K562 (cell line): ENCODE measurements around the gene ARFRP1. TPM values are rescaled to one million over a fixed set of nuclear protein-coding genes. Genes with fewer than 3 reads are reported as not detected.

Experiments used
- ATAC-seq: fragments of 200-7000 bp; cut with Tn5 transposase; 3 replicates; pipeline ENCODE4 v1.9.1; 2020; ENCODE audit warnings: moderate library complexity
- BruUV-seq: library from RNA; stranded (reverse); fragments of 400-500 nt; replicated peaks from 2 replicates; lab custom pipeline; 2021; lab: Mats Ljungman, UMichigan
- CTCF ChIA-PET: fragments of 300-600 bp; formaldehyde crosslinking; extraction: SDS; loops from one replicate; lab custom pipeline; 2021; ENCODE audit warnings: low intra/inter-chr PET ratio; lab: Yijun Ruan, JAX
- POLR2A ChIA-PET: fragments of 300-600, 350-650 bp; sonication (Branson Sonifier 250); formaldehyde crosslinking; extraction: SDS; loops from one replicate; lab custom pipeline; 2021; ENCODE audit warnings: antibody characterized with exemption, inconsistent platforms; lab: Yijun Ruan, JAX
- DNase-seq, 4 experiments: peaks; one replicate each; pipeline versions ENCODE4 v3.0.0 to v3.0.0-alpha.2; 2011 to 2018; ENCODE audit warnings: low spot score in 3 of 4, mixed read lengths in 3 of 4; ENCODE audit errors: extremely low read depth in 1 of 4
- FAIRE-seq: peaks from 2 replicates; lab custom pipeline; 2011; peaks lifted over from hg19 to GRCh38; lab: Jason Lieb, UNC
- H2AFZ ChIP-seq: 2 replicates; pipeline ENCODE4 v1.6.0; 2011; ENCODE audit warnings: low read depth, low read length, control low read depth, inconsistent platforms
- H3K27ac ChIP-seq: fragments of 200-600 bp; 3 replicates; pipeline ENCODE4 v1.8.0; 2011; ENCODE audit warnings: low read depth, mild to moderate bottlenecking, control low read depth, inconsistent platforms, low read length, moderate library complexity, mixed read lengths; ENCODE audit errors: extremely low read depth
- H3K27me3 ChIP-seq, 2 experiments: fragments of 300-600 bp in 1 of 2; 2 replicates in 1 of 2; 3 replicates in 1 of 2; pipeline versions ENCODE4 v1.6.0 to v1.8.0; 2011; ENCODE audit warnings: inconsistent platforms in 2 of 2, low read length in 2 of 2, mild to moderate bottlenecking in 1 of 2, mixed read lengths in 1 of 2, moderate library complexity in 1 of 2; ENCODE audit not compliant: control insufficient read depth in 2 of 2, insufficient read depth in 2 of 2
- H3K36me3 ChIP-seq: fragments of 300-600 bp; 3 replicates; pipeline ENCODE4 v1.8.0; 2011; ENCODE audit warnings: mild to moderate bottlenecking, low read length, inconsistent platforms; ENCODE audit not compliant: control insufficient read depth, insufficient read depth
- H3K4me1 ChIP-seq, 2 experiments: fragments of 200-600 bp in 1 of 2; replicated peaks in 1 of 2; 2 replicates in 1 of 2; 3 replicates in 1 of 2; pipeline versions ENCODE4 v1.5.1 to v1.8.0; 2011; ENCODE audit warnings: inconsistent platforms in 2 of 2, low read length in 2 of 2, mild to moderate bottlenecking in 1 of 2, mixed read lengths in 1 of 2, moderate library complexity in 1 of 2; ENCODE audit not compliant: control insufficient read depth in 2 of 2, insufficient read depth in 2 of 2
- H3K4me2 ChIP-seq: 2 replicates; pipeline ENCODE4 v1.6.1; 2011; ENCODE audit warnings: low read length, control low read depth, inconsistent platforms, mixed read lengths; ENCODE audit not compliant: insufficient read depth
- H3K4me3 ChIP-seq: fragments of 200-600 bp; sonication (generic), shearing (Covaris generic); 2 replicates; pipeline ENCODE4 v1.5.1; 2016; ENCODE audit warnings: control low read depth, inconsistent platforms
- H3K79me2 ChIP-seq: fragments of 200-600 bp; 3 replicates; pipeline ENCODE4 v1.8.0; 2011; ENCODE audit warnings: low read length, inconsistent platforms; ENCODE audit not compliant: control insufficient read depth, insufficient read depth
- H3K9ac ChIP-seq, 2 experiments: 2 replicates each; pipeline versions ENCODE4 v1.6.0 to v1.6.1; 2011; ENCODE audit warnings: low read depth in 2 of 2, low read length in 2 of 2, control low read depth in 1 of 2, inconsistent platforms in 1 of 2, mild to moderate bottlenecking in 1 of 2, mixed read lengths in 1 of 2; ENCODE audit not compliant: insufficient read depth in 1 of 2
- H3K9me1 ChIP-seq: one replicate; pipeline ENCODE4 v1.6.0; 2011; ENCODE audit warnings: inconsistent platforms, mild to moderate bottlenecking, low read length, moderate library complexity; ENCODE audit not compliant: control insufficient read depth, insufficient read depth
- H3K9me3 ChIP-seq: replicated peaks from 2 replicates; pipeline ENCODE4 v1.5.1; 2011; ENCODE audit warnings: low read depth, low read length, inconsistent platforms; ENCODE audit not compliant: control insufficient read depth, insufficient read depth
- H4K20me1 ChIP-seq: replicated peaks from 2 replicates; pipeline ENCODE4 v1.6.1; 2011; ENCODE audit warnings: low read length, inconsistent platforms, mixed read lengths; ENCODE audit not compliant: control insufficient read depth, insufficient read depth
- CREB1 ChIP-seq, 2 experiments: sonication (generic) in 1 of 2; formaldehyde crosslinking in 1 of 2; IDR thresholded peaks; 2 replicates each; pipeline versions ENCODE4 v1.6.1 to v1.8.0; 2012 to 2022; ENCODE audit warnings: inconsistent platforms in 1 of 2, mild to moderate bottlenecking in 1 of 2, missing genetic modification reagents in 1 of 2, moderate library complexity in 1 of 2
- HNRNPUL1 ChIP-seq: fragments of 200-400 bp; formaldehyde crosslinking; IDR thresholded peaks from 2 replicates; pipeline ENCODE4 v1.6.1; 2017; ENCODE audit warnings: low read length
- POLR2G ChIP-seq: fragments of 200-400 bp; formaldehyde crosslinking; IDR thresholded peaks from 2 replicates; pipeline ENCODE4 v1.6.1; 2017; ENCODE audit warnings: low read depth, mild to moderate bottlenecking, antibody characterized with exemption, low read length, moderate library complexity
- PTTG1 ChIP-seq: fragments of 450-650 bp; IDR thresholded peaks from 2 replicates; pipeline ENCODE4 v1.6.1; 2016; ENCODE audit warnings: low read depth, mild to moderate bottlenecking, missing genetic modification characterization, missing compliant biosample characterization
- RBFOX2 ChIP-seq: fragments of 200-400 bp; formaldehyde crosslinking; IDR thresholded peaks from 2 replicates; pipeline ENCODE4 v1.6.1; 2017; ENCODE audit warnings: low read depth, mild to moderate bottlenecking, low read length, moderate library complexity
- SMC3 ChIP-seq: conservative IDR thresholded peaks from 2 replicates; pipeline ENCODE4 v1.6.1; 2011; ENCODE audit warnings: low read depth, low read length, improper control_type of control experiment; ENCODE audit not compliant: insufficient read depth
- ZNF134 ChIP-seq: fragments of 250-450 bp; sonication (Bioruptor Pico); conservative IDR thresholded peaks from 2 replicates; pipeline ENCODE4 v1.4.0; 2020
- whole genome bisulfite sequencing: fragments of 100-300 bp; shearing (Covaris generic); methylation state at CpG from one replicate; pipeline ENCODE4 v1.1.6; 2016; ENCODE audit warnings: low coverage, mixed read lengths; ENCODE audit not compliant: insufficient coverage; ENCODE audit errors: missing lambda C conversion rate; 5-methylcytosine and 5-hydroxymethylcytosine counted together
- in situ Hi-C: fragments of 300-500 bp; cut with MboI; formaldehyde crosslinking; loops from 4 replicates; pipeline ENCODE4 v1.15.0; 2018; ENCODE audit warnings: inconsistent platforms, mixed read lengths
- intact Hi-C: fragments of 100-400 bp; cut with micrococcal nuclease; formaldehyde crosslinking; loops from 2 replicates; pipeline ENCODE4 v1.14.2; 2022
- polyA plus RNA-seq, 8 experiments: library from polyadenylated mRNA; depleted of rRNA in 4 of 8; stranded (reverse) in 5 of 8; unstranded in 3 of 8; fragments of >200 nt; fragmentation: Nextera tagmentation in 2 of 8; fragmentation: Illumina TruSeq in 1 of 8; extraction: Ambion mirVana in 2 of 8; extraction: Trizol in 1 of 8; gene quantifications; 2 replicates each; pipeline versions ENCODE4 v1.2.1 to v1.2.3, GENCODE V29; 2011 to 2014; ENCODE audit warnings: inconsistent platforms in 1 of 8, missing spikeins in 1 of 8
- total RNA-seq, 7 experiments: library from RNA; depleted of rRNA in 6 of 7; stranded (reverse); fragments of >200 nt in 6 of 7; fragmentation: Illumina TruSeq in 2 of 7; extraction: Trizol in 2 of 7; gene quantifications; 2 replicates each; pipeline versions ENCODE4 v1.2.1 to v1.2.3, GENCODE V29; 2011 to 2021; ENCODE audit warnings: low replicate concordance in 1 of 7
- TF ChIP-seq, protein P1 (sequence below): fragments of 250-450 bp; sonication (Bioruptor Pico); IDR thresholded peaks from 2 replicates; pipeline ENCODE4 v1.8.0; 2022; ENCODE audit warnings: inconsistent platforms
- TF ChIP-seq, protein P2 (sequence below): sonication (generic); formaldehyde crosslinking; IDR thresholded peaks from 2 replicates; pipeline ENCODE4 v1.8.0; 2022; ENCODE audit warnings: missing genetic modification reagents, mild to moderate bottlenecking, borderline replicate concordance
- TF ChIP-seq, protein P3 (sequence below): fragments of 250-450 bp; sonication (Bioruptor Pico); IDR thresholded peaks from 2 replicates; pipeline ENCODE4 v1.5.0; 2021
- TF ChIP-seq, protein P4 (sequence below): fragments of 250-450 bp; sonication (Bioruptor Pico); IDR thresholded peaks from 2 replicates; pipeline ENCODE4 v1.4.0; 2020; ENCODE audit warnings: mild to moderate bottlenecking

Gene ARFRP1
- total and polyA plus RNA-seq, 9 of the 15 experiments (the other 6 are each of a cell fraction or from before 2014, with no cell fraction given): 2.2 to 78.9 (median 37.3) TPM

DNA sequence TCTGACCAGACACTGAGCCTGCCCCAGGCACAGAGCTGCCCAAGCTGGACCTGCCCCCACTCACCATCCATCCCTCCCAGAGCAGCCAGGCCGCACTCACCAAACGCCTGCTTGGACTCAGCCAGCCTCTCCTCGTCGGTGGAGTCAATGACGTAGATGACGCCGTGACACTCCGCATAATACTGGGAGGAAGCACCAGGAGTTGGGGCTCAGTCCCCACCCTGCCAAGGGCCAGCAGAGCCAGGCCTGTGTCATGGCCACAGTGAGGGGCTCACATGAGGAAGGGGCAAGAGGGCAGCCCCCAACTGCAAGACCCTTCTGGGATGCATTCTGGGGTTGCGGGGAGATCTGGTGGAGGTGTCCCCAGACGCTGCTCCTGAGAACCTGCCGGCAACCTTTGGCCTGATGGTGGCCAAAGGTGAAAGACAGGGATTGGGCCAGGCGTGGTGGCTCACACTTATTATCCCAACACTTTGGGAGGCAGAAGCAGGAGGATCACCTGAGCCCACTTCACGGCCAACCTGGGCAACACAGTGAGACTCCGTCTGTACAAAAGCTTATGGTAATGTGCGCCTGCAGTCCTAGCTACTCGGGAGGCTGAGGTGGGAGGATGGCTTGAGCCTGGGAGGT, 5.6 kb downstream of the ARFRP1 start:
- ChIA-PET CTCF (no interaction called here), POLR2A (interaction anchor here (1.3 kb wide), 1 partner anchor 75 kb away, joined by 3 read pairs; the partner anchor contains the start of gene GMEB2)
- no peak for ATAC-seq
- peaks cover 38% of the 10 kb centered on the region for H3K36me3 ChIP-seq
- no peak overlapping the region for H3K4me3 ChIP-seq
- peaks cover 15 to 79% of the 10 kb centered on the region in 2 experiments for H3K4me1 ChIP-seq
- in situ Hi-C loops (no loop called here), intact Hi-C loops (loop anchor here (10.0 kb wide), 2 partner anchors 83 to 167 kb away; partner anchors contain the start of gene PTK6)
- no peak overlapping the region for H2AFZ ChIP-seq
- H3K9ac ChIP-seq: peak overlapping the region in 1 of 2 experiments; percentile 81; a peak in 2 of 4 replicates
- no TSS peak for BruUV-seq
- peaks cover 16% of the 10 kb centered on the region for H4K20me1 ChIP-seq
- H3K9me3 ChIP-seq: no peaks in the 10 kb centered on the region
- 82% methylated on average over 16 of the region's 16 CpGs for WGBS
- peak in 1 of 4 experiments; percentile 2 for DNase-seq
- no peak overlapping the region for H3K27ac ChIP-seq
- peaks cover 23% of the 10 kb centered on the region for H3K79me2 ChIP-seq
- FAIRE-seq: no peak
- H3K9me1 ChIP-seq: no peaks in the 10 kb centered on the region
- H3K27me3 ChIP-seq: no peaks in the 10 kb centered on the region
- H3K4me2 ChIP-seq: no peak overlapping the region
- TF ChIP-seq PTTG1 (tag): no peak
- TF ChIP-seq, protein P1, sequence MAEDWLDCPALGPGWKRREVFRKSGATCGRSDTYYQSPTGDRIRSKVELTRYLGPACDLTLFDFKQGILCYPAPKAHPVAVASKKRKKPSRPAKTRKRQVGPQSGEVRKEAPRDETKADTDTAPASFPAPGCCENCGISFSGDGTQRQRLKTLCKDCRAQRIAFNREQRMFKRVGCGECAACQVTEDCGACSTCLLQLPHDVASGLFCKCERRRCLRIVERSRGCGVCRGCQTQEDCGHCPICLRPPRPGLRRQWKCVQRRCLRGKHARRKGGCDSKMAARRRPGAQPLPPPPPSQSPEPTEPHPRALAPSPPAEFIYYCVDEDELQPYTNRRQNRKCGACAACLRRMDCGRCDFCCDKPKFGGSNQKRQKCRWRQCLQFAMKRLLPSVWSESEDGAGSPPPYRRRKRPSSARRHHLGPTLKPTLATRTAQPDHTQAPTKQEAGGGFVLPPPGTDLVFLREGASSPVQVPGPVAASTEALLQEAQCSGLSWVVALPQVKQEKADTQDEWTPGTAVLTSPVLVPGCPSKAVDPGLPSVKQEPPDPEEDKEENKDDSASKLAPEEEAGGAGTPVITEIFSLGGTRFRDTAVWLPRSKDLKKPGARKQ (CRISPR knock-in tag): no peak
- TF ChIP-seq CREB1 (IDR thresholded peaks at IDR 0.05): no peak
- no peak for TF ChIP-seq CREB1 (CRISPR knock-in tag; IDR thresholded peaks at IDR 0.05)
- no peak for TF ChIP-seq HNRNPUL1
- no peak for TF ChIP-seq SMC3
- peak; percentile 37 for TF ChIP-seq RBFOX2
- TF ChIP-seq, protein P2, sequence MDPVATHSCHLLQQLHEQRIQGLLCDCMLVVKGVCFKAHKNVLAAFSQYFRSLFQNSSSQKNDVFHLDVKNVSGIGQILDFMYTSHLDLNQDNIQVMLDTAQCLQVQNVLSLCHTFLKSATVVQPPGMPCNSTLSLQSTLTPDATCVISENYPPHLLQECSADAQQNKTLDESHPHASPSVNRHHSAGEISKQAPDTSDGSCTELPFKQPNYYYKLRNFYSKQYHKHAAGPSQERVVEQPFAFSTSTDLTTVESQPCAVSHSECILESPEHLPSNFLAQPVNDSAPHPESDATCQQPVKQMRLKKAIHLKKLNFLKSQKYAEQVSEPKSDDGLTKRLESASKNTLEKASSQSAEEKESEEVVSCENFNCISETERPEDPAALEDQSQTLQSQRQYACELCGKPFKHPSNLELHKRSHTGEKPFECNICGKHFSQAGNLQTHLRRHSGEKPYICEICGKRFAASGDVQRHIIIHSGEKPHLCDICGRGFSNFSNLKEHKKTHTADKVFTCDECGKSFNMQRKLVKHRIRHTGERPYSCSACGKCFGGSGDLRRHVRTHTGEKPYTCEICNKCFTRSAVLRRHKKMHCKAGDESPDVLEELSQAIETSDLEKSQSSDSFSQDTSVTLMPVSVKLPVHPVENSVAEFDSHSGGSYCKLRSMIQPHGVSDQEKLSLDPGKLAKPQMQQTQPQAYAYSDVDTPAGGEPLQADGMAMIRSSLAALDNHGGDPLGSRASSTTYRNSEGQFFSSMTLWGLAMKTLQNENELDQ (CRISPR knock-in tag): no peak
- TF ChIP-seq, protein P3, sequence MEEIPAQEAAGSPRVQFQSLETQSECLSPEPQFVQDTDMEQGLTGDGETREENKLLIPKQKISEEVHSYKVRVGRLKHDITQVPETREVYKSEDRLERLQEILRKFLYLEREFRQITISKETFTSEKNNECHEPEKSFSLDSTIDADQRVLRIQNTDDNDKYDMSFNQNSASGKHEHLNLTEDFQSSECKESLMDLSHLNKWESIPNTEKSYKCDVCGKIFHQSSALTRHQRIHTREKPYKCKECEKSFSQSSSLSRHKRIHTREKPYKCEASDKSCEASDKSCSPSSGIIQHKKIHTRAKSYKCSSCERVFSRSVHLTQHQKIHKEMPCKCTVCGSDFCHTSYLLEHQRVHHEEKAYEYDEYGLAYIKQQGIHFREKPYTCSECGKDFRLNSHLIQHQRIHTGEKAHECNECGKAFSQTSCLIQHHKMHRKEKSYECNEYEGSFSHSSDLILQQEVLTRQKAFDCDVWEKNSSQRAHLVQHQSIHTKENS (CRISPR knock-in tag): no peak
- TF ChIP-seq POLR2G: peak; percentile 74
- no peak for TF ChIP-seq ZNF134 (CRISPR knock-in tag)
- TF ChIP-seq, protein P4, sequence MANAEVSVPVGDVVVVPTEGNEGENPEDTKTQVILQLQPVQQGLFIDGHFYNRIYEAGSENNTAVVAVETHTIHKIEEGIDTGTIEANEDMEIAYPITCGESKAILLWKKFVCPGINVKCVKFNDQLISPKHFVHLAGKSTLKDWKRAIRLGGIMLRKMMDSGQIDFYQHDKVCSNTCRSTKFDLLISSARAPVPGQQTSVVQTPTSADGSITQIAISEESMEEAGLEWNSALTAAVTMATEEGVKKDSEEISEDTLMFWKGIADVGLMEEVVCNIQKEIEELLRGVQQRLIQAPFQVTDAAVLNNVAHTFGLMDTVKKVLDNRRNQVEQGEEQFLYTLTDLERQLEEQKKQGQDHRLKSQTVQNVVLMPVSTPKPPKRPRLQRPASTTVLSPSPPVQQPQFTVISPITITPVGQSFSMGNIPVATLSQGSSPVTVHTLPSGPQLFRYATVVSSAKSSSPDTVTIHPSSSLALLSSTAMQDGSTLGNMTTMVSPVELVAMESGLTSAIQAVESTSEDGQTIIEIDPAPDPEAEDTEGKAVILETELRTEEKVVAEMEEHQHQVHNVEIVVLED (CRISPR knock-in tag): no peak
